Activated CD8-positive, alpha-beta memory T cell treated with anti-CD3 and anti-CD28 coated beads for 1 hour (primary cell): ENCODE results near the gene ADH1A.
"Not testable (repeated sequence)": the region's sequence is repeated elsewhere in the genome, so short reads cannot be mapped to it uniquely, and the experiment has no call there.

ENCODE experiments used
- DNase-seq, 2 donors: peaks; one replicate each; pipeline ENCODE4 v3.0.0-alpha.2; 2020; ENCODE audit warnings: low read depth in 1 of 2; ENCODE audit errors: extremely low read depth in 1 of 2

ADH1A gene

GRCh38 chr4:99290848-99291786 is at the start of gene ADH1A:
Gene ADH1A (minus strand): TSS chr4:99290985. CDS start chr4:99290914, 71 bp downstream.
- DNase-seq = no peak

- no peak for DNase-seq
Measured at GRCh38 chr4:99339172-99339571, 48.4 kb upstream of the ADH1A start.

- DNase-seq = no peak
Measured at GRCh38 chr4:99336553-99336952, 45.8 kb upstream of the ADH1A start.

GRCh38 chr4:99334880-99335279 is 44.1 kb upstream of the ADH1A start:
- DNase-seq = no peak

GRCh38 chr4:99330648-99331047 is 39.9 kb upstream of the ADH1A start:
- no peak for DNase-seq

GRCh38 chr4:99329876-99330275 is 39.1 kb upstream of the ADH1A start:
- DNase-seq = no peak

GRCh38 chr4:99324979-99325378 is 34.2 kb upstream of the ADH1A start:
- DNase-seq = no peak

GRCh38 chr4:99324361-99324760 is 33.6 kb upstream of the ADH1A start:
- DNase-seq = no peak

GRCh38 chr4:99323756-99324155 is 33.0 kb upstream of the ADH1A start:
- DNase-seq = no peak

GRCh38 chr4:99321241-99322191 is 30.7 kb upstream of the ADH1A start, which contains the start of gene ADH1B:
Gene ADH1B (minus strand): TSS chr4:99321401. CDS start chr4:99321331, 70 bp downstream.
- no peak for DNase-seq

GRCh38 chr4:99317811-99318210 is 27.0 kb upstream of the ADH1A start:
- not testable (repeated sequence) for DNase-seq

GRCh38 chr4:99317354-99317753 is 26.6 kb upstream of the ADH1A start:
- DNase-seq = no peak

- DNase-seq = no peak
Measured at GRCh38 chr4:99315839-99316238, 25.1 kb upstream of the ADH1A start.

GRCh38 chr4:99314211-99314610 is 23.4 kb upstream of the ADH1A start:
- no peak for DNase-seq

GRCh38 chr4:99310389-99310788 is 19.6 kb upstream of the ADH1A start:
- DNase-seq = no peak

GRCh38 chr4:99305638-99306400 is 15.0 kb upstream of the ADH1A start:
- no peak for DNase-seq

- DNase-seq = no peak
Measured at GRCh38 chr4:99301376-99302164, 10.8 kb upstream of the ADH1A start.

- no peak for DNase-seq
Measured at GRCh38 chr4:99300934-99301333, 10.1 kb upstream of the ADH1A start.

- DNase-seq = no peak
Measured at GRCh38 chr4:99293357-99293756, 2.6 kb upstream of the ADH1A start.

GRCh38 chr4:99285387-99285786 is 5.4 kb downstream of the ADH1A start:
- DNase-seq = no peak
